H1 (cell line): ENCODE data around the gene FAM83F. TPM values are rescaled to one million over a fixed set of nuclear protein-coding genes. Genes with fewer than 3 reads are reported as not detected.

Experiments
- CTCF ChIA-PET: fragments of 300-600 bp; sonication (Branson Sonifier 250); formaldehyde crosslinking; loops from one replicate; lab custom pipeline; 2021; ENCODE audit not compliant: partially characterized antibody; lab: Charles Lee
- POLR2A ChIA-PET: fragments of 300-600 bp; sonication (Branson Sonifier 250); formaldehyde crosslinking; loops from one replicate; lab custom pipeline; 2021; ENCODE audit warnings: inconsistent platforms; ENCODE audit not compliant: partially characterized antibody; lab: Charles Lee
- DNase-seq, 2 experiments: peaks; one replicate each; pipeline versions ENCODE4 v3.0.0 to v3.0.0-alpha.2; 2010 to 2022; ENCODE audit warnings: low spot score in 2 of 2, low read depth in 1 of 2, mixed read lengths in 1 of 2
- FAIRE-seq: peaks from 2 replicates; lab custom pipeline; 2011; peaks lifted over from hg19 to GRCh38; lab: Jason Lieb, UNC
- H2AFZ ChIP-seq: 2 replicates; pipeline ENCODE4 v1.8.1; 2012; ENCODE audit warnings: low read length, inconsistent platforms
- H2AK5ac ChIP-seq: 2 replicates; pipeline ENCODE4 v1.6.1; 2013; ENCODE audit warnings: low read depth, low read length
- H2BK120ac ChIP-seq: replicated peaks from 2 replicates; pipeline ENCODE3; 2013; ENCODE audit warnings: low read depth, low read length, inconsistent platforms
- H2BK12ac ChIP-seq: 2 replicates; pipeline ENCODE4 v1.6.1; 2013; ENCODE audit warnings: low read depth, low read length
- H2BK15ac ChIP-seq: 2 replicates; pipeline ENCODE4 v1.6.1; 2013; ENCODE audit warnings: low read length
- H2BK20ac ChIP-seq: 2 replicates; pipeline ENCODE4 v1.6.1; 2013; ENCODE audit warnings: low read length
- H2BK5ac ChIP-seq: 2 replicates; pipeline ENCODE4 v1.6.1; 2013; ENCODE audit warnings: low read depth, low read length
- H3K14ac ChIP-seq: 2 replicates; pipeline ENCODE4 v1.6.1; 2013; ENCODE audit warnings: inconsistent platforms; ENCODE audit not compliant: insufficient read length
- H3K18ac ChIP-seq: 2 replicates; pipeline ENCODE4 v1.6.1; 2013; ENCODE audit warnings: low read length; ENCODE audit errors: extremely low read depth
- H3K23ac ChIP-seq: 2 replicates; pipeline ENCODE4 v1.6.1; 2013; ENCODE audit warnings: inconsistent platforms; ENCODE audit not compliant: insufficient read length
- H3K23me2 ChIP-seq: 2 replicates; pipeline ENCODE4 v1.6.1; 2013; ENCODE audit warnings: low read depth, low read length
- H3K27ac ChIP-seq: 2 replicates; pipeline ENCODE4 v1.6.1; 2011; ENCODE audit warnings: low read depth, low read length, inconsistent platforms
- H3K27me3 ChIP-seq, 4 experiments: replicated peaks in 1 of 4; 1 replicate in 1 of 4; 2 replicates in 3 of 4; pipeline versions ENCODE4 v1.6.1 to v1.8.1; 2011 to 2013; ENCODE audit warnings: low read length in 3 of 4, mild to moderate bottlenecking in 3 of 4, inconsistent platforms in 2 of 4, mixed read lengths in 2 of 4, moderate library complexity in 1 of 4; ENCODE audit not compliant: control insufficient read depth in 3 of 4, insufficient read depth in 3 of 4; ENCODE audit errors: extremely low read depth in 1 of 4
- H3K36me3 ChIP-seq, 4 experiments: 2 replicates each; pipeline versions ENCODE4 v1.6.1 to v1.8.1; 2011 to 2013; ENCODE audit warnings: mild to moderate bottlenecking in 4 of 4, low read length in 3 of 4, moderate library complexity in 2 of 4, control low read depth in 1 of 4, inconsistent platforms in 1 of 4; ENCODE audit not compliant: insufficient read depth in 4 of 4, control insufficient read depth in 2 of 4
- H3K4ac ChIP-seq: replicated peaks from 2 replicates; pipeline ENCODE3; 2013; ENCODE audit warnings: low read length, low read depth, mixed read lengths, inconsistent platforms; ENCODE audit not compliant: insufficient read length
- H3K4me1 ChIP-seq, 4 experiments: replicated peaks in 1 of 4; 1 replicate in 1 of 4; 2 replicates in 3 of 4; pipeline versions ENCODE4 v1.6.1 to v1.8.1; 2011 to 2013; ENCODE audit warnings: low read length in 3 of 4, inconsistent platforms in 2 of 4, mixed read lengths in 1 of 4; ENCODE audit not compliant: insufficient read depth in 4 of 4, control insufficient read depth in 3 of 4
- H3K4me2 ChIP-seq, 2 experiments: 2 replicates each; pipeline versions ENCODE4 v1.6.1 to v1.8.1; 2011 to 2013; ENCODE audit warnings: low read depth in 2 of 2, low read length in 2 of 2, control low read depth in 1 of 2, inconsistent platforms in 1 of 2, mild to moderate bottlenecking in 1 of 2; ENCODE audit not compliant: insufficient read depth in 1 of 2
- H3K4me3 ChIP-seq, 4 experiments: fragments of 200-600, 300-600 bp in 1 of 4; sonication (generic), shearing (Covaris generic), sonication (Bioruptor Twin) in 1 of 4; 2 replicates each; pipeline versions ENCODE4 v1.5.1 to v1.8.1; 2011 to 2016; ENCODE audit warnings: low read length in 4 of 4, low read depth in 3 of 4, control low read depth in 2 of 4, inconsistent platforms in 2 of 4, mild to moderate bottlenecking in 2 of 4, mixed read lengths in 1 of 4, moderate library complexity in 1 of 4; ENCODE audit not compliant: insufficient read depth in 2 of 4; ENCODE audit errors: extremely low read depth in 1 of 4
- H3K56ac ChIP-seq: replicated peaks from 2 replicates; pipeline ENCODE3; 2013; ENCODE audit warnings: low read depth, mild to moderate bottlenecking, mixed read lengths, low read length, inconsistent platforms; ENCODE audit not compliant: insufficient read length
- H3K79me1 ChIP-seq: 2 replicates; pipeline ENCODE4 v1.6.1; 2013; ENCODE audit warnings: low read depth, low read length, control low read depth
- H3K79me2 ChIP-seq, 2 experiments: 2 replicates each; pipeline versions ENCODE4 v1.6.1 to v1.8.1; 2012 to 2013; ENCODE audit warnings: low read length in 2 of 2, mild to moderate bottlenecking in 2 of 2, inconsistent platforms in 1 of 2; ENCODE audit not compliant: insufficient read depth in 2 of 2, control insufficient read depth in 1 of 2
- H3K9ac ChIP-seq, 4 experiments: replicated peaks in 1 of 4; 1 replicate in 1 of 4; 2 replicates in 3 of 4; pipeline versions ENCODE4 v1.6.1 to v1.8.1; 2011 to 2013; ENCODE audit warnings: low read depth in 3 of 4, low read length in 3 of 4, control low read depth in 2 of 4, mild to moderate bottlenecking in 2 of 4, moderate library complexity in 2 of 4, inconsistent platforms in 1 of 4; ENCODE audit errors: extremely low read depth in 1 of 4
- H3K9me3 ChIP-seq, 2 experiments: 2 replicates each; pipeline versions ENCODE4 v1.6.1 to v1.8.1; 2012 to 2013; ENCODE audit warnings: mild to moderate bottlenecking in 2 of 2, moderate library complexity in 2 of 2, control low read depth in 1 of 2, inconsistent platforms in 1 of 2, low read depth in 1 of 2, low read length in 1 of 2, mixed read lengths in 1 of 2; ENCODE audit not compliant: insufficient read depth in 2 of 2
- H4K20me1 ChIP-seq, 2 experiments: replicated peaks in 1 of 2; 2 replicates each; pipeline versions ENCODE3 to v1.8.1; 2011 to 2013; ENCODE audit warnings: inconsistent platforms in 2 of 2, low read length in 2 of 2, mild to moderate bottlenecking in 1 of 2; ENCODE audit not compliant: insufficient read depth in 2 of 2, control insufficient read depth in 1 of 2
- H4K5ac ChIP-seq: 2 replicates; pipeline ENCODE4 v1.6.1; 2013; ENCODE audit warnings: low read length, low read depth, mixed read lengths, inconsistent platforms; ENCODE audit not compliant: insufficient read length
- H4K8ac ChIP-seq: 2 replicates; pipeline ENCODE4 v1.8.0; 2013; ENCODE audit warnings: mild to moderate bottlenecking, moderate library complexity, low read length, inconsistent platforms; ENCODE audit not compliant: insufficient read depth; ENCODE audit errors: extremely low read depth
- H4K91ac ChIP-seq: replicated peaks from 2 replicates; pipeline ENCODE3; 2013; ENCODE audit warnings: low read length, mixed read lengths, inconsistent platforms; ENCODE audit not compliant: insufficient read length
- CHD2 ChIP-seq: IDR thresholded peaks from 2 replicates; pipeline ENCODE4 v1.6.1; 2012; ENCODE audit warnings: low read length, improper control_type of control experiment
- KDM1A ChIP-seq: fragments of 200-600, 300-600 bp; sonication (generic); IDR thresholded peaks from 2 replicates; pipeline ENCODE4 v1.7.1; 2016; ENCODE audit warnings: mild to moderate bottlenecking, low read length, borderline replicate concordance
- MAFK ChIP-seq: IDR thresholded peaks from 2 replicates; pipeline ENCODE4 v1.6.1; 2012; ENCODE audit warnings: low read depth, mild to moderate bottlenecking, improper control_type of control experiment, low read length
- TEAD4 ChIP-seq: IDR thresholded peaks from 2 replicates; pipeline ENCODE4 v1.6.1; 2012; ENCODE audit warnings: low read depth, low read length, inconsistent platforms, mixed read lengths
- WGBS, 2 experiments: shearing (Covaris generic) in 1 of 2; methylation state at CpG; one replicate each; pipeline versions ENCODE4 v1.1.6 to v1.1.7; 2013 to 2015; ENCODE audit warnings: low lambda C conversion rate in 2 of 2, mixed read lengths in 2 of 2, inconsistent platforms in 1 of 2, low coverage in 1 of 2, missing lambda C conversion rate in 1 of 2; ENCODE audit not compliant: insufficient replicate concordance in 2 of 2, insufficient coverage in 1 of 2, insufficient read length in 1 of 2; ENCODE audit errors: extremely low coverage in 1 of 2, missing lambda C conversion rate in 1 of 2; 5-methylcytosine and 5-hydroxymethylcytosine counted together
- polyA plus RNA-seq, 7 experiments: library from polyadenylated mRNA; depleted of rRNA in 3 of 7; stranded (reverse) in 5 of 7; unstranded in 2 of 7; fragments of >200 nt in 5 of 7; fragments of 200-250 nt in 2 of 7; gene quantifications; 1 replicate in 5 of 7; 2 replicates in 1 of 7; 4 replicates in 1 of 7; pipeline versions ENCODE4 v1.2.1 to v1.2.3, GENCODE V29; 2011 to 2013; ENCODE audit warnings: missing spikeins in 2 of 7, mixed read lengths in 2 of 7
- total RNA-seq: library from RNA; stranded (reverse); fragmentation: NEBNext Ultra II Directional; extraction: Animal tissue kit (Norgen Biotek cat#: 25700); gene quantifications from 2 replicates; pipeline ENCODE4 v1.2.1, GENCODE V29; 2021

Gene FAM83F
- total and polyA plus RNA-seq, 2 of the 8 experiments (the other 6 are each of a cell fraction or from before 2014, with no cell fraction given), result 8.6 to 18.9 TPM

GRCh38 chr22:39967996-39968972, 26.5 kb upstream of the FAM83F start:
- DNase-seq, result no peak
- Histone ChIP-seq H2AFZ (peak overlapping the region; percentile 73; the same call in 1 of the 2 replicates), H4K91ac (no peak overlapping the region), H3K56ac (peak overlapping the region; percentile 14), H3K9me3 (no peaks in the 10 kb centered on the region), H3K36me3 (no peaks in the 10 kb centered on the region), H3K14ac (no peak overlapping the region), H2BK120ac (no peak overlapping the region), H4K5ac (no peak overlapping the region), H3K23me2 (no peaks in the 10 kb centered on the region; the same call in 1 of the 2 replicates), H3K79me1 (no peaks in the 10 kb centered on the region), H3K23ac (no peak overlapping the region), H4K8ac (no peak overlapping the region), H4K20me1 (no peaks in the 10 kb centered on the region), H3K27me3 (no peaks in the 10 kb centered on the region; a peak in 2 of 7 replicates), H2BK15ac (0 out of 2 replicates have a peak overlapping the region, but pooled peaks have one; percentile 49), H2AK5ac (no peak overlapping the region), H2BK12ac (no peak overlapping the region), H3K4ac (no peak overlapping the region), H2BK20ac (no peak overlapping the region), H3K4me3 (no peak overlapping the region), H3K4me1 (peaks cover 0 to 6% (median 0%) of the 10 kb centered on the region in 4 experiments; a peak in 3 of 7 replicates), H3K4me2 (no peak overlapping the region), H3K9ac (no peak overlapping the region), H3K27ac (no peak overlapping the region), H3K79me2 (no peaks in the 10 kb centered on the region), H3K18ac (no peak overlapping the region), H2BK5ac (no peak overlapping the region)
- no peak for FAIRE-seq
- 80% methylated on average over 20 of the region's 20 CpGs; no CpG with 5 or more reads in 1 of the 2 experiments for WGBS, 2 experiments
- CTCF ChIA-PET, result interaction anchor here (0.6 to 4.1 kb wide), 9 partner anchors 8 to 1183 kb away, joined by 3 to 15 read pairs (median 4); no protein-coding TSS in a partner anchor
- peak; percentile 77 for TF ChIP-seq TEAD4
- TF ChIP-seq CHD2, result no peak
- TF ChIP-seq MAFK, result no peak
- TF ChIP-seq KDM1A, result no peak
- POLR2A ChIA-PET, result interaction anchor here (1.2 kb wide), 1 partner anchor 12 kb away, joined by 3 read pairs; no protein-coding TSS in a partner anchor
